Measurements from ENCODE around the gene CCN5. TPM values are rescaled to one million over a fixed set of nuclear protein-coding genes. Genes with fewer than 3 reads are reported as not detected.

CCN5 gene
- total RNA-seq, 1 donor from 2014 or later: not detected

- Mint-ChIP-seq H3K9me3 (peaks cover 3% of the 10 kb centered on the region), H3K4me3 (peak overlapping the region; percentile 22), H3K27me3 (ENCODE audit: insufficient read depth, low read depth) (peaks cover 5% of the 10 kb centered on the region), H3K4me1 (peaks cover 19% of the 10 kb centered on the region), H3K27ac (peak overlapping the region; percentile 90), H3K36me3 (no peaks in the 10 kb centered on the region)
- no peak for DNase-seq (ENCODE audit: low spot score)
- H3K27ac ChIP-seq: no peak overlapping the region
- no peaks in the 10 kb centered on the region for H3K27me3 ChIP-seq
- no peaks in the 10 kb centered on the region for H3F3A ChIP-seq (ENCODE audit: low read depth)
- H2AFZ ChIP-seq (replicated peaks): no peak overlapping the region
- H3K9me3 ChIP-seq (ENCODE audit: low read depth): no peaks in the 10 kb centered on the region
- no peak for TF ChIP-seq CTCF (IDR thresholded peaks at IDR 0.05)
- no peak for TF ChIP-seq EZH2 (IDR thresholded peaks at IDR 0.05)
- no peak for TF ChIP-seq EZH2phosphoT487 (IDR thresholded peaks at IDR 0.05)
- H3K4me2 ChIP-seq: no peak overlapping the region
- H3K4me1 ChIP-seq: no peaks in the 10 kb centered on the region
- no peaks in the 10 kb centered on the region for H3K36me3 ChIP-seq
- no peaks in the 10 kb centered on the region for H3K79me2 ChIP-seq (ENCODE audit: low read depth)
- no peak overlapping the region for H3K4me3 ChIP-seq
- H3K9ac ChIP-seq: no peak overlapping the region
- no peaks in the 10 kb centered on the region for H4K20me1 ChIP-seq (ENCODE audit: low read depth)
Observed at GRCh38 chr20:44691424-44692423, 23.4 kb upstream of the CCN5 start.

GRCh38 chr20:44692932-44693480, 22.2 kb upstream of the CCN5 start:
- peaks cover 19% of the 10 kb centered on the region for H3K4me1 Mint-ChIP-seq
- H3K4me3 Mint-ChIP-seq: peak overlapping the region; percentile 68
- no peak overlapping the region for H3K9ac ChIP-seq
- no peaks in the 10 kb centered on the region for H3K4me1 ChIP-seq
- no peaks in the 10 kb centered on the region for H3F3A ChIP-seq (ENCODE audit: low read depth)
- H3K27me3 Mint-ChIP-seq (ENCODE audit: insufficient read depth, low read depth): peaks cover 5% of the 10 kb centered on the region
- H3K4me2 ChIP-seq: no peak overlapping the region
- no peaks in the 10 kb centered on the region for H3K9me3 ChIP-seq (ENCODE audit: low read depth)
- no peaks in the 10 kb centered on the region for H3K27me3 ChIP-seq
- H3K4me3 ChIP-seq: no peak overlapping the region
- H3K27ac Mint-ChIP-seq: peak overlapping the region; percentile 68
- H3K27ac ChIP-seq: no peak overlapping the region
- H3K9me3 Mint-ChIP-seq: peaks cover 3% of the 10 kb centered on the region
- H2AFZ ChIP-seq (replicated peaks): no peak overlapping the region
- H3K36me3 ChIP-seq: no peaks in the 10 kb centered on the region
- TF ChIP-seq EZH2phosphoT487 (IDR thresholded peaks at IDR 0.05) (no peak), CTCF (IDR thresholded peaks at IDR 0.05) (no peak), EZH2 (IDR thresholded peaks at IDR 0.05) (no peak)
- no peaks in the 10 kb centered on the region for H3K36me3 Mint-ChIP-seq
- no peak for DNase-seq (ENCODE audit: low spot score)
- H4K20me1 ChIP-seq (ENCODE audit: low read depth): no peaks in the 10 kb centered on the region
- no peaks in the 10 kb centered on the region for H3K79me2 ChIP-seq (ENCODE audit: low read depth)

- Histone ChIP-seq H3K36me3 (no peaks in the 10 kb centered on the region), H3K9me3 (ENCODE audit: low read depth) (no peaks in the 10 kb centered on the region), H3K4me1 (no peaks in the 10 kb centered on the region), H3K79me2 (ENCODE audit: low read depth) (no peaks in the 10 kb centered on the region), H3K4me2 (no peak overlapping the region), H4K20me1 (ENCODE audit: low read depth) (no peaks in the 10 kb centered on the region), H3K27me3 (no peaks in the 10 kb centered on the region), H3K9ac (no peak overlapping the region), H3K4me3 (no peak overlapping the region), H3F3A (ENCODE audit: low read depth) (no peaks in the 10 kb centered on the region), H2AFZ (replicated peaks) (no peak overlapping the region), H3K27ac (no peak overlapping the region)
- Mint-ChIP-seq H3K9me3 (peaks cover 3% of the 10 kb centered on the region), H3K4me3 (no peak overlapping the region), H3K4me1 (peaks cover 19% of the 10 kb centered on the region), H3K27me3 (ENCODE audit: insufficient read depth, low read depth) (peaks cover 3% of the 10 kb centered on the region), H3K27ac (no peak overlapping the region), H3K36me3 (no peaks in the 10 kb centered on the region)
- TF ChIP-seq EZH2phosphoT487 (IDR thresholded peaks at IDR 0.05): no peak
- no peak for TF ChIP-seq EZH2 (IDR thresholded peaks at IDR 0.05)
- no peak for TF ChIP-seq CTCF (IDR thresholded peaks at IDR 0.05)
- no peak for DNase-seq (ENCODE audit: low spot score)
Observed at GRCh38 chr20:44693627-44694026, 21.5 kb upstream of the CCN5 start.

Measured in neural progenitor cell (in vitro differentiated cells).